Small intestine (tissue), 7 donors: ENCODE data around the gene CDKL1. TPM values are rescaled to one million over a fixed set of nuclear protein-coding genes. Genes with fewer than 3 reads are reported as not detected.

Source experiments
- DNase-seq, 2 donors: peaks; one replicate each; pipeline versions ENCODE4 v3.0.0 to v3.0.0-alpha.2; 2013
- FAIRE-seq: peaks from 2 replicates; lab custom pipeline; 2012; peaks lifted over from hg19 to GRCh38; lab: Jason Lieb, UNC
- H3K27ac ChIP-seq, 3 donors: one replicate each; pipeline ENCODE4 v1.5.1; 2013; ENCODE audit warnings: low read length in 2 of 3, mild to moderate bottlenecking in 2 of 3, control low read depth in 1 of 3, inconsistent platforms in 1 of 3, low read depth in 1 of 3, moderate library complexity in 1 of 3
- H3K27me3 ChIP-seq, 3 donors: one replicate each; pipeline ENCODE4 v1.6.1; 2013; ENCODE audit warnings: low read length in 3 of 3, inconsistent platforms in 1 of 3; ENCODE audit not compliant: control insufficient read depth in 3 of 3, insufficient read depth in 3 of 3
- H3K36me3 ChIP-seq, 3 donors: one replicate each; pipeline ENCODE4 v1.6.1; 2013; ENCODE audit warnings: low read length in 3 of 3, inconsistent platforms in 1 of 3, low read depth in 1 of 3, mild to moderate bottlenecking in 1 of 3, moderate library complexity in 1 of 3; ENCODE audit not compliant: control insufficient read depth in 3 of 3, insufficient read depth in 2 of 3
- H3K4me1 ChIP-seq, 3 donors: one replicate each; pipeline ENCODE4 v1.6.1; 2013; ENCODE audit warnings: low read length in 2 of 3, inconsistent platforms in 1 of 3, low read depth in 1 of 3, mild to moderate bottlenecking in 1 of 3, moderate library complexity in 1 of 3; ENCODE audit not compliant: control insufficient read depth in 3 of 3, insufficient read depth in 2 of 3
- H3K4me3 ChIP-seq, 3 donors: one replicate each; pipeline ENCODE4 v1.5.1; 2013; ENCODE audit warnings: low read length in 3 of 3, control low read depth in 1 of 3, inconsistent platforms in 1 of 3, low read depth in 1 of 3, mild to moderate bottlenecking in 1 of 3, moderate library complexity in 1 of 3
- H3K9me3 ChIP-seq, 2 donors: one replicate each; pipeline ENCODE4 v1.6.1; 2013; ENCODE audit warnings: low read depth in 1 of 2, low read length in 1 of 2; ENCODE audit not compliant: control insufficient read depth in 2 of 2, insufficient read depth in 1 of 2
- WGBS, 3 donors: extraction: QIAGEN DNeasy Blood & Tissue Kit; methylation state at CpG; one replicate each; pipeline ENCODE4 v1.1.7; 2013; 5-methylcytosine and 5-hydroxymethylcytosine counted together
- polyA plus RNA-seq, 4 donors: library from polyadenylated mRNA; stranded (reverse) in 3 of 4; unstranded in 1 of 4; fragments of 200-250 nt in 3 of 4; fragments of 120-200 nt in 1 of 4; gene quantifications; one replicate each; pipeline versions ENCODE4 v1.2.1 to v1.2.3, GENCODE V29; 2013
- donor health status: healthy with polysubstance abuse.
- donor health status: control.
- donor health status: control.
- donor health status: Bipolar disorder and iron deficiency.
- donor health status: healthy.

The CDKL1 gene
- polyA plus RNA-seq, 4 donors: 4.7 to 8.1 (median 6.0) TPM

DNA sequence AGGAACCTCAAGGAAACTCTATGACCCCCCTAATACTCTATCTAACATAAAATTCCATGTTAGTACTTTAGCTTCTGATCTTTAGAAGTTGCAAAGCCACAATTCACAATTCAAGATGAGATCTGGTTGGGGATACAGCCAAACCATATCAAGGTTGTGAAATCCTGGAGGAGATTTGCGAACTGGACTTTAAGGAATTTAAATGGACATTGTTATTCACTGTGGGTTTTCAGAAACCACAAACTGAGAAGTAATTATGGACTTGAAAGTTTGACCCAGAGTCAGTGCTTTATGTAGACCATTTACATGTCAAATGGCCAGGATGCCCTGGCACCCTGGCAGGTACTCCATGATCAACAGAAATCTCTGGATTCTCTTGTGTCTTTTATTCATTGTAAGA is 14.2 kb upstream of the CDKL1 start:
- H3K27ac ChIP-seq: no peak overlapping the region
- no peaks in the 10 kb centered on the region for H3K4me1 ChIP-seq
- WGBS, 3 donors: 70 to 93% (median 85%) methylated on average over 1 of the region's 1 CpG
- DNase-seq (no peak), FAIRE-seq (no peak)
- no peak overlapping the region for H3K4me3 ChIP-seq
- no peaks in the 10 kb centered on the region for H3K36me3 ChIP-seq
- no peaks in the 10 kb centered on the region for H3K9me3 ChIP-seq
- no peaks in the 10 kb centered on the region for H3K27me3 ChIP-seq

DNA sequence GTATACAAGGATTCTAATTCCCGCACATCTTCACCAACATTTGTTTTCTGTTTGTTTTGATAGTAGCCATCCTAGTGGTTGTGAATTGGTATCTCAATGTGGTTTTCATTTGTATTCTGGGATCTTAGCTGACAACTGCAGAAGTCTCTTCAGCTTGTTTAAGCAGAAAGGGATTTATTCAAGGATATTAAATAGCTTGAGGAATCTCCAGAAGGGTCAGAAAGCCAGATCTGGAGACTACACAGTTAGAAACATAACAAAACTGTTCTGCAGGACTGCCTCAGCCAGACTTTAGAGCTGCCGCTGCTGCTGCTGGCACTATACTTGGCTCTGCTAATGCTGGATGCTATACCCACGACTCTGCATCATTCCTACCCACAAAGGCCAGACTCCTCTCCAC is 13.4 kb upstream of the CDKL1 start:
- DNase-seq: no peak
- WGBS, 3 donors: 76 to 92% (median 91%) methylated on average over 3 of the region's 3 CpGs
- no peak overlapping the region for H3K27ac ChIP-seq
- no peak for FAIRE-seq
- no peak overlapping the region for H3K4me3 ChIP-seq
- no peaks in the 10 kb centered on the region for H3K9me3 ChIP-seq
- no peaks in the 10 kb centered on the region for H3K36me3 ChIP-seq
- H3K27me3 ChIP-seq: no peaks in the 10 kb centered on the region
- H3K4me1 ChIP-seq: no peaks in the 10 kb centered on the region

DNA sequence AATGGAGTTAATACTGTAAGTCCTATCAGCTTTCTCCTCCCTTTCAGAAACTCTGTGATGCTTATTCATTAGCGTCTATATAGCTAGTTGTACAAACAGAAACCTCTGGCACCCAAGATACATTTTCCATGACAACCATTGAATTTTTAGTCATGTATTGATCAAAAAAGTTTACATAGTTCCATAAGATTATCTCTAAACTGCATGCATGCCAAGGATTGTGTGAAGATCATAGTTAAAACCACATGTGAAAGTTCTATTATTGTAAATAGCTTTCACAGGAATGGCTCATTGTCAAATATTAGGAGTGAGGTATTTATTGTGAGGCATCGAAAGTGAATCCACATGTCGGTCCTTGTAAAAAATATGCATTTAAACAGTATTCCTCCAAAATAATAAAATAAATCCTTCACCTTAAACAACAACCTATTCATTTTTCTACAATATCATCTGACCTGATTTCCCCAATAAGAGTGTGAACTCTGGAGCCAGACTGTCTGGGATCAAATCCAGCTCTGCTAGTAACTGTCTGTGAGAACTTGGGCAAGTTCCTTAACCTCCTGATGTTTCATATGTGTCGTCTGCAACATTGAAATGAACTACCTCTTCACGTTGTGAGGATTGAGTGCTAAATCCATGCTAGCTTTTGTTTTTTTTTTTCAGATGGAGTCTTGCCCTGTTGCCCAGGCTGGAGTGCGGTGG is 10.6 kb upstream of the CDKL1 start:
- H3K4me1 ChIP-seq: no peaks in the 10 kb centered on the region
- no peak for DNase-seq
- H3K27ac ChIP-seq: no peak overlapping the region
- H3K36me3 ChIP-seq: no peaks in the 10 kb centered on the region
- 78 to 89% (median 87%) methylated on average over 6 of the region's 6 CpGs for WGBS, 3 donors
- no peak for FAIRE-seq
- no peaks in the 10 kb centered on the region for H3K9me3 ChIP-seq
- no peak overlapping the region for H3K4me3 ChIP-seq
- H3K27me3 ChIP-seq: no peaks in the 10 kb centered on the region

DNA sequence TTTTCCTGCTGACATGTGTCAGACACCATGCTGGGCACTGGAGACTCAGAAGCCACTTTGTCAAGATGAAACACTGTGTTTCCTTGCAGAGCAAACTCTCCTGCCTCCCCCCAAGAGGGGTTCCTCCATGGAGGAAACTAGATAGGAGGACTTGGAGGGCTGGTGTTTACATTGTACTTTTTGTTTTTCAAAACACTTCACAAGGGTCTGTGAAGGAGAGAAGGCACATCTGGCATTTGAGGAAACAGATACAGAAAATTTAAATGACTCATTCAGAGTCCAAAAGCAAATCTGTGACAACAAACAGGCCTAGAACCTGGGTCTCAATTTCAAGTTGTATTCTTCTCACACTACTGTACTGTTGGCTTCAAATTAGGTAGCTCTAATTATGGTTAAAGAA is 6.7 kb upstream of the CDKL1 start:
- FAIRE-seq: no peak

DNA sequence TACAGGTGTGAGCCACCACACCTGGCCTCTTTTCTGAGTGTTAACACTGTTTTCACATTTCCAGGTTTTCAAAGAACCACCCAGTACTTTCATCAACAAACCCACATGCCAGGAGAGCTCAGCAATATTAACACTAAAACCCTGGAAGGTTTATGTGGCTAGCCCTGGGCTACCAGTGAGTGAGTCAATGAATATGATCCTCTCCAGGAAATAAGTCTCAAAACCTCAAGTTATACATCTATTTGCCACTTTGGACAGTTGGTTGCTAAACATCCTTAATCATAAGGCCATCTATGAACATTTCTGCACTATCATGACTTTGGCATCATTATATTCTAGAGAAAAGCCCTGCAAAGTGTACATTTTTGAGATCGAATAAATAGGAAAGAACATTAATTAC is 6.3 kb upstream of the CDKL1 start:
- DNase-seq: no peak
- Histone ChIP-seq H3K27ac (no peak overlapping the region), H3K36me3 (no peaks in the 10 kb centered on the region), H3K4me1 (peaks cover 0 to 4% (median 3%) of the 10 kb centered on the region in 3 donors), H3K9me3 (no peaks in the 10 kb centered on the region), H3K27me3 (no peaks in the 10 kb centered on the region), H3K4me3 (no peak overlapping the region)
- WGBS, 3 donors: 64 to 91% (median 87%) methylated on average over 1 of the region's 1 CpG
- FAIRE-seq: no peak

More for the DNA sequence above, 6.7 kb upstream of the CDKL1 start:
- no peaks in the 10 kb centered on the region for H3K9me3 ChIP-seq
- no peak for DNase-seq
- H3K4me1 ChIP-seq: peaks cover 0 to 4% (median 3%) of the 10 kb centered on the region in 3 donors
- no peak overlapping the region for H3K4me3 ChIP-seq
- no peaks in the 10 kb centered on the region for H3K36me3 ChIP-seq
- no peaks in the 10 kb centered on the region for H3K27me3 ChIP-seq
- no peak overlapping the region for H3K27ac ChIP-seq

DNA sequence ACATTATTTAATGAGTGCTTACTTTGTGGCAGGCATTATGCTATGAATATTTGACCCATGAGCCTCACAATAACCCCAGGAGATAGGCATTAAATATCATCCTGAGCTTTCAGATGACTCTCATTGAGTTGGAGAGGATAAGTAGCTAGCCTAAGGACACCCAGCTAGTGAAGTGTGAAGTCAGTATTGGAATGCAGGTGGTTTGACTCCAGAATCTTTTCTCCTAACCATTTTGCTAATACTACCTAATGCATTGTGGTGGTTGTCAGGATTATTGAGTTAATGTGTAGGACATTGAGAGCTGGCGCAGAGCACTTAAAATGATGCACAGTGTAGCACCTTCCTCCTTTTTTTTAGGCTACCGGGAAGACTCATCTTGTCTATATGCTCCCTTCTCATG is 3.8 kb upstream of the CDKL1 start:
- H3K27ac ChIP-seq: no peak overlapping the region
- H3K36me3 ChIP-seq: no peaks in the 10 kb centered on the region
- 93 to 100% (median 100%) methylated on average over 2 of the region's 2 CpGs for WGBS, 3 donors
- no peaks in the 10 kb centered on the region for H3K27me3 ChIP-seq
- H3K9me3 ChIP-seq: no peaks in the 10 kb centered on the region
- FAIRE-seq (no peak), DNase-seq (no peak)
- no peak overlapping the region for H3K4me3 ChIP-seq
- H3K4me1 ChIP-seq: peaks cover 3 to 6% (median 4%) of the 10 kb centered on the region in 3 donors

DNA sequence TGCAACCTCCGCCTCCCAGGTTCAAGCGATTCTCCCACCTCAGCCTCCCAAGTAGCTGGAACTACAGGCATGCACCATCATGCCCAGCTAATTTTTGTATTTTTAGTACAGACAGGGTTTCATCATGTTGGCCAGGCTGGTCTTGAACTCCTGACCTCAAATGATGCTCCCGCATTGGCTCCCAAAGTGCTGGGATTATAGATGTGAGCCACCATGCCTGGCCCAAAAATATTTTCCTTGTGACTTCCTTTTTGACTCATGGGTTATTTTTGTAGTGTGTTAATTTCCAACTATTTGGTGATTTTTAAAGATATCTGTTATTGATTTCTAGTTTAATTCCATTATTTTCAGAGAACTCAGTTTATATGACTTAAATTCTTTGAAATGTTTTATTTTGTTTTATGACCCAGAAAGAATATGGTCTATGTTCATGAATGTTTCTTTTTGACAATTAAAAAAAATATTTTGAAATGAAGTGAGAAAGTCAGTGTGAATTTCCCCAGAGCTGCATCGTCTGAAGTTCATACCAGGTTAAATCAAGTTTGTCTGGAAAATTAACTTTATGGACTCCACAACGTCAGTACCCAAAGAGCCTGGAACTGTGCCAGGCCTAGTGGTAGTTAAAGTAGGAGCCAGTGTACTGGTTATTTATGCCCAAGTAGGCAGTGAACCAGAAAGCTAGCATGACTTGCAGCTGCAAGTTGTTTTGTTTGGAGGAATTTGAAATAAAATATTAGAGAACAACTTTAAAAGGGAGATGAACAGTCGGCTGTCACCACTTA is 2.8 kb upstream of the CDKL1 start:
- Histone ChIP-seq H3K27ac (no peak overlapping the region), H3K4me1 (peaks cover 3 to 6% (median 4%) of the 10 kb centered on the region in 3 donors), H3K36me3 (no peaks in the 10 kb centered on the region), H3K4me3 (no peak overlapping the region), H3K9me3 (no peaks in the 10 kb centered on the region), H3K27me3 (no peaks in the 10 kb centered on the region)
- no peak for FAIRE-seq
- WGBS, 3 donors: 59 to 65% (median 62%) methylated on average over 6 of the region's 6 CpGs
- peak in 1 of 2 donors; percentile 63 for DNase-seq

DNA sequence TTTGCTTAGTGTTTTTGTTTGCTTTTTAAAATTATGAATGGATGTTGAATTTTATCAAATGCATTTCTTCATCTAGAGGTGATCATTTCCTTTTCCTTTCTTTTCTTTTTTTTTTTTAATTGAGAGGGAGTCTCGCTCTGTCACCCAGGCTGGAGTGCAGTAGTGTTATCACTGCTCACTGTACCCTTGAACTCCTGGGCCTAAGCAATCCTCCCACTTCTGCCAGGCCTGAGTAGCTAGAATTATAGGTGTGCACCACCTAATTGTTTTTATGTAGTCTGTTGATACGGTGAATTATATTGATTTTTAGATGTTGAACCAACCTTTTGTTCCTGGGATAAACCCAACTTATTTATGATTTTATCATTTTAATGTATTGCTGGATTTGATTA is 1.5 kb upstream of the CDKL1 start:
- FAIRE-seq (no peak), DNase-seq (peak; percentile 26 to 86)
- Histone ChIP-seq H3K27ac (no peak overlapping the region), H3K4me3 (no peak overlapping the region), H3K4me1 (peaks cover 3 to 11% (median 4%) of the 10 kb centered on the region in 3 donors), H3K36me3 (no peaks in the 10 kb centered on the region), H3K27me3 (no peaks in the 10 kb centered on the region), H3K9me3 (no peaks in the 10 kb centered on the region)
- WGBS, 3 donors: 8 to 75% (median 46%) methylated on average over 2 of the region's 2 CpGs
